Raji (cell line): ENCODE data around the gene NF2.

ENCODE experiments used
- POLR2A ChIP-seq: IDR thresholded peaks from 2 replicates; pipeline ENCODE4 v1.6.1; 2011; ENCODE audit warnings: low read depth, low read length, control low read depth; ENCODE audit not compliant: insufficient read depth

NF2 gene

DNA sequence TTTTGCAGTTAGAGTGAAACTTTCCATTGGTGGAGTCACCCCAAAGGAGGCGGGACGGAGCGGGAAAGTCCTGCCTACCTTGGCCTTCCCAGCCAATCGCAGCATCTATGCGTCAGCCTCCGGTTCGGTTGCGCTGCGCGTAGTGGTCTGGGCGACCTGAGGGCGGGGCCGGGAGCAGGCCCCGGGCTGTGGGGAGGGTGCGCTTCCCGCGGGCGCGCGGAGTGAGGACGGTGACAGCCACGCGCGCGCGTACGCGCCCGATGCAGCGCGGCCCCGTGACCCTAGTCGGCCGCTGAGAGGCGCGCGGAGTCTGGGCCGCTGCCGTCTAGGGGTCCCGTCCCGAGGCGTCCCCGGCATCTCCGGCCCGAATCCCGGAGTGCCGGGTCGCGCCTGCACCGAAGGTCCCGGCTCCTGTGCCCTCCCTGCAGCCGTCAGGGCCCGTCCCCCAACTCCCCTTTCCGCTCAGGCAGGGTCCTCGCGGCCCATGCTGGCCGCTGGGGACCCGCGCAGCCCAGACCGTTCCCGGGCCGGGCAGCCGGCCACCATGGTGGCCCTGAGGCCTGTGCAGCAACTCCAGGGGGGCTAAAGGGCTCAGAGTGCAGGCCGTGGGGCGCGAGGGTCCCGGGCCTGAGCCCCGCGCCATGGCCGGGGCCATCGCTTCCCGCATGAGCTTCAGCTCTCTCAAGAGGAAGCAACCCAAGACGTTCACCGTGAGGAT, at the start of gene NF2:
Gene NF2 (plus strand): TSS at position 276 of the 718 bp plus-strand sequence. CDS start 366 bp downstream, at position 642.
- peak; percentile 82 for TF ChIP-seq POLR2A

DNA sequence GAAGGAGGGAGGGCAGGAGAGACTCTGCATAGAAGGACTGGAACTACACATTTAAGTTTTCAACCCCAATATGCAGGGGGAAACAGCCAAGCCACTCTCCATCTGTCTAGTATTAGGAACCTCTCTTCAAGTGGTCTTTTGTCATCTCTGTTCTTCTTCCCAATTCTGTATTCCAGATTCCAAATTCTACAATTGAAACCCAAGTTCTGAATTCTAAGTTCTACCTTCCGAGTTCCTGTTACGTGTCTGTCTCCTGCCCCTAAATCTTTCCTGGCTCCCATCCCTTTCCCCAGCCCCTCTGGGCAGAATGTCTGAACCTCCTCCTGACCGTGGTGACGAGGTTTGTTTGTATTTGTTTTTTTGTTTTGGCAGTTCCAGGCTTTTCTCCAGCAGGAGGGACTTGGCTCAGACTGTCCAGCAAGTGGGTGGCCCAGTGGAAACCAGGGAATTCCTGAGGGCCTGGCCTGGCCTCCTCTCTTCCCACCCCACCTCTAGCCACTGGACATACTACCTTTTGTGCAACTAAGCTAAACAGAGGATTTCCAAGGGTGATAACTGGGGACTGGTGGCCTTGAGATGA, 48.3 kb upstream of the NF2 start:
- no peak for TF ChIP-seq POLR2A

DNA sequence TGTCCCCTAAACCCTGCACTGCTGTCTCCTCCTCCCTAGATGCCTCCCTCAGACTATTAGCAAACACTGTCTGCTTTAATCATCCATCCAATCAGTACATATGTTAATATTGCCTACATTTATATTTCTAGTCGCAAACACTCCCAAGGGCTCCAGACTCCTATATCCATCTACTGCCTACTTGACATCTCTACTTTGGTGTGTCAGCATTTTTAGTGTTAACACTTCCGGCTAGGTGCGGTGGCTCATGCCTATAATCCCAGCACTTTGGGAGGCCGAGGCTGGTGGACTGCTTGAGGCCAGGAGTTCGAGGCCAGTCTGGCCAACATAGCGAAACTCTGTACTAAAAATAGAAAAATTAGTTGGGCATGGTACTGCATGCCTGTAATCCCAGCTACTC, 44.4 kb upstream of the NF2 start:
- no peak for TF ChIP-seq POLR2A

DNA sequence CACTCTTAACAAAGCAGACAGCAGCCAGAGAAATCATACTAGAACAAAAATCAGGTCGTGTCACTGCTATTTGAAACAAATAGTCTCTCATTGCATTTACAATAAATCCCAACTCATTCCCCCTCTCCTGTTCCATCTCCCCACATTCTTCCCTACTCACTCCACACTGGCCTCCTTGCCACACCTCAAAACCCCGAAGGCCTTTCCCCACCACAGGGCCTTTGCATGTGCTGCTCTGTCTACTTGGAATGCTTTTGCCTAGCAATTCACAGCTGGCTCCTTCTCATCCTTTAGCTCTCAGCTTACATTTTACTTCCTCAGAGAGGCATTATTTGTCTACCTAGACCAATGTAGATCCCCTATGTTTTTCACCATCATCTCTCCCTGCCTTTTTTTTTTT, 43.6 kb upstream of the NF2 start:
- no peak for TF ChIP-seq POLR2A

DNA sequence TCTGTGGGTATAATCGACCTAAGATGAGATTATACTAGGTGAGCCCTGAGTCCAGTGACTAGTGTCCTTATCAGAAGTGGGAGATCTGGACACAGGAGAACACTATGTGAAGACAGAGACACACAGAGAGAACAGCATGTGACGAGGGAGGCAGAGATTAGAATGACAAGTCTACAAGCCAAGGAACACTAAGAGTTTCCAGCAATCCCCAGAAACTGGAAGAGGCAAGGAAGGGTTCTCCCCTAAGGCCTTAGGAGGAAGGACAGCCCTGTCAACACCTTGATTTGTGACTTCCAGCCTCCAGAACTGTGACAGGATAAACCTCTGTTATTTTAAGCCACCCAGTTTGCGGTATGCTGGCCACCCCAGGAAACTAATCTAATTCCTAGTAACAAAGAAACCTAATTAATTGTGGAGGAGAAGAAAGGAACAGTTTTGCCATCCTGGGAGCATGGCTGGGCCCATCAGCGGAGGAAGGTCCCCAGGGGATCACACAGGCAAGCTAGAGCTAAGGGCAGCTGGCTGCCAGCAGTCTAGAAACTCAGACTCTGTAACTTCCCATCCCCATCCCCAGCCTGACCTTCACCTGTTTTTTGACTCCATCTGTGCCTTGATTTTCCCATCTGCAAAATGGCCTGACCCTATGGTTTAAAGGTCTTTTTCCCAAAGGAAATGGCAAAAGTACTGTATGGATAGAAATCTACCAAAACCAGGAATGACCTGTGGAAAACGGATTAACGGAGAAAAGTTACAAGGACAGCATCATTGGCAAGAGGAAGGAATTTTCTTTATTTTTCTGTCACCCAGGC, 39.6 kb upstream of the NF2 start:
- TF ChIP-seq POLR2A: no peak

GRCh38 chr22:29567338-29567737, 36.1 kb upstream of the NF2 start:
- TF ChIP-seq POLR2A: no peak

DNA sequence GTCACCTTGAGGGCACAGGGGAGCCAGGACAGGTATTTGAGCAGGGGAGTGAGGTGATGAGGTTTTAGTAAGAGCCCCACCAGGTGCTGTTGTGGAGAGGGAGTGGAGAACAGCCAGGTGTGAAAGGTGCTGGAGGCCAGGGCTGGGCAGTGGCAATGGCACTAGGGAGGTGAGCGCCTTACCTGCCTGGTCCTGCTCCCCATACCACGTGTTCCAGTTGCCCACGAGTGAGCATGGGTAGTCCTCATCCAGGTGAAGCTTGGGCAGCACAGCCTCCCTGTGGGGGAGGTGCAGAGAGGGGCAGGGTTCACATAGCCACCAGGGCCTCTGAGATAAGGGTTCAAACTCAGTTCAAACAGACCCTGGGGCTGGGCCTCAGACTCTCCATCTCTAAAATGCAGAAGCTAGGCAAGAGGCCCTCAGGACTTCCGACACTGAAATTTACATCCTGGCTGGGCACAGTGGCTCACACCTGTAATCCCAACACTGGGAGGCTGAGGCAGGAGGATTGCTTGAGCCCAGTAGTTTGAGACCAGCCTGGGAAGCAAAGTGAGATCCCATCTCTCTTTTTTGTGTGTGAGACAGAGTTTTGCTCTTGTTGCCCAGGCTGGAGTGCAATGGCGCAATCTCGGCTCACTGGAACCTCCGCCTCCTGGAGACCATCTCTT, 34.3 kb upstream of the NF2 start:
- TF ChIP-seq POLR2A: no peak

DNA sequence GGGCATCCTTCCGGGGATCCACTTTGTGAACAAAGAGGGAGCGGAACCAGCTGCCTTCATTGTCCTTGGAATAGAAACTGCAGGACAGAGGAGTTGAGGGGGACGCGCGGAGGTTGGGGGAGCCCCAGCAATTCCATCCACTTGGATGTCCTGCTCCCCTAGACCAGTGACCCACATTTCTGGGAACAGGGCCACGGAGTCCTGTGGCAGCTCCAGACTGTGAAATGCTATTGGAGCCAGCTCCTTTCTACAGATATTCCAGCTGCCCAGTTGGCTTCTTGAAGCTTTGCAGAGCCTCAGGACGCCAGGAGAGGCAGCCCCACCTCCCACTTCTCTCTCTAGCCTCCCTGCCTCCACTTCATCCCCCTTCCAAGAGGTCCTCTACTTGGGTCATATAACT, 33.0 kb upstream of the NF2 start:
- TF ChIP-seq POLR2A: no peak

- TF ChIP-seq POLR2A: no peak
These were observed 32.4 kb upstream of the NF2 start for GRCh38 chr22:29570912-29571549.

- TF ChIP-seq POLR2A: no peak
These were observed 28.5 kb upstream of the NF2 start for GRCh38 chr22:29574762-29575450.

GRCh38 chr22:29578462-29579200, 24.8 kb upstream of the NF2 start:
- no peak for TF ChIP-seq POLR2A

- TF ChIP-seq POLR2A: peak; percentile 29; the same call in 1 of the 2 replicates
These were observed 23.1 kb upstream of the NF2 start for GRCh38 chr22:29580200-29580810.

DNA sequence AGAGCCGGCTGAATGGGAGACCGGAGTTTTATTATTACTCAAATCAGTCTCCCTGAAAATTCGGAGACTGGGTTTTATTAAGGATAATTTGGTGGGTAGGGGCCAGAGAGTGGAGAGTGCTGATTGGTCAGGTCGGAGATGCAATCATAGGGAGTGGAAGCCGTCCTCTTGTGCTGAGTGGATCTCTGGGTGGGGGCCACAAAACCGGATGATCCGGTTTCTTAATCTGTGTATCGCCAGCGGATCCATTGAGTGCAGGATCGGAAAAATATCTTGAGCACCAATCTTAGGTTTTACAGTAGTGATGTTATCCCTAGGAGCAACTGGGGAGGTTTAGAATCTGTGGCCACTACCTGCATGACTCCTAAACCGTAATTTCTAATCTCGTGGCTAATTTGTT, 21.6 kb upstream of the NF2 start:
- TF ChIP-seq POLR2A: no peak

DNA sequence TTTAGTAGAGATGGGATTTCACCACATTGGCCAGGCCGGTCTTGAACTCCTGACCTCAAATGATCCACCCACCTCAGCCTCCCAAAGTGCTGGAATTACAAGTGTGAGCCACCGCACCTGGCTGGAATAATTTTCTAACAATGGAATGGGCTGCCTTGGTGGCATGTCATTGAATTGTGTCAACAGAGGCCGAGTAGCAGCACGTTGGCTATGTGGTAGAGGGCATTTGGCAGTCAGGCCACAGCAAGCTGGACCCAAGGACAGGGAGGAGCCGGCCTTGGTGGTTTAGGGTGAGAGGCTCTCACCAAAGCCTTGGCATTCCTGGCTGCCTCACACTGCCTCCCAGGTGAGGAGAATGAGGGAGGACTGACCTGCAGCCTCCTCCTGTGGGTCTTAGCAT, 18.5 kb upstream of the NF2 start:
- no peak for TF ChIP-seq POLR2A
